ENCODE measurements around the gene TCF4.

DNA sequence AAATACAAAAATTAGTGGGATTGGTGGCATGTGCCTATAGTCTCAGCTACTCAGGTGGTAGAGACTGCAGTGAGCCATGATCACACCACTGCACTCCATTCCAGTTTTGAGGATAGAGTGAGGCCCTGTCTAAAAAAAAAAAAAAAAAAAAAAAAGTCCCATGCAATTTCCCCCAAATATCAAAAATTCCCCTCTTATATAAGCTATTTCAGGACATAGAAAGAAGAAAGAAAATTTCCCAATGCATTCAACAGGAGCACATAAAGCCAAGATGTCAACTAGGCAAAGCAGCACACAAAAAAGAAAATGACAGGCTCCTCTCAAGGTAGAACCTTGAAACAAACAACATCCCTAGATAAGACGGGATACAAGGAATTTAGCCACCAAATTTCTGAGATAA lies 213.3 kb downstream of the TCF4 start:
- no peak for TF ChIP-seq CTCF (IDR thresholded peaks at IDR 0.05; ENCODE audit: insufficient read depth, low read depth, low read length)
- TF ChIP-seq EZH2 (IDR thresholded peaks at IDR 0.05; ENCODE audit: insufficient read depth, low read length) = no peak
